ENCODE data around the gene CCNL2.

- TF ChIP-seq CTCF (IDR thresholded peaks at IDR 0.05) = no peak
- TF ChIP-seq POLR2A (IDR thresholded peaks at IDR 0.05) = no peak
Observed at GRCh38 chr1:1432951-1433803, 34.0 kb upstream of the CCNL2 start.

All from lower leg skin (tissue), 3 donors.